NT2/D1 (cell line): Measurements from ENCODE around the gene S100PBP.

ENCODE experiments used
- SUZ12 ChIP-seq: IDR thresholded peaks from 2 replicates; pipeline ENCODE4 v1.6.1; 2011; ENCODE audit not compliant: insufficient read length, insufficient read depth; ENCODE audit errors: extremely low read depth
- YY1 ChIP-seq: IDR thresholded peaks from 2 replicates; pipeline ENCODE4 v1.6.1; 2011; ENCODE audit not compliant: insufficient read length, insufficient read depth
- ZNF274 ChIP-seq: IDR thresholded peaks from 2 replicates; pipeline ENCODE4 v1.6.1; 2011; ENCODE audit warnings: mild to moderate bottlenecking, low read depth, low read length

DNA sequence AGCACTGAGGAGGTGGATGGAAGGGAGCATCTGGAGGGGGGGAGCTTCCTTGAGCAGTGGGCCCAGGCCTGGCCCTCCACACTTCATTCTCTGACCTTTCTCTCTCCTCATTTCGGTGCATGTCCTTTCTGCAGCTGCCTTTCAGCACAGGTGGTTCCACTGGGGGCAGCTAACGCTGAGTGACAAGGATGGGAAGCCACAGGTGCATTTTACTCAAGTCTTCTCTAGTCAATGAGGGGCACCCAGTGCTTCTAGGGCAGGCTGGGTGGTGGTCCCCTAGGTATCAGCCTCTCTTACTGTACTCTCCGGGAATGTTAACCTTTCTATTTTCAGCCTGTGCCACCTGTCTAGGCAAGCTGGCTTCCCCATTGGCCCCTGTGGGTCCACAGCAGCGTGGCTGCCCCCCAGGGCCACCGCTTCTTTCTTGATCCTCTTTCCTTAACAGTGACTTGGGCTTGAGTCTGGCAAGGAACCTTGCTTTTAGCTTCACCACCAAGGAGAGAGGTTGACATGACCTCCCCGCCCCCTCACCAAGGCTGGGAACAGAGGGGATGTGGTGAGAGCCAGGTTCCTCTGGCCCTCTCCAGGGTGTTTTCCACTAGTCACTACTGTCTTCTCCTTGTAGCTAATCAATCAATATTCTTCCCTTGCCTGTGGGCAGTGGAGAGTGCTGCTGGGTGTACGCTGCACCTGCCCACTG lies 43.5 kb upstream of the S100PBP start:
- no peak for TF ChIP-seq ZNF274
- no peak for TF ChIP-seq YY1
- TF ChIP-seq SUZ12: no peak
